ENCODE measurements around the gene MYO5B. TPM values are rescaled to one million over a fixed set of nuclear protein-coding genes. Genes with fewer than 3 reads are reported as not detected.

Gene MYO5B
- total and polyA plus RNA-seq, 10 of the 15 experiments (the other 5 are each of a cell fraction or from before 2014, with no cell fraction given) = 2.5 to 4.5 (median 3.3) TPM

- ChIA-PET POLR2A (no interaction called here), SMC1A (ENCODE audit: uncharacterized antibody, unreplicated experiment) (interaction anchor here (0.6 to 1.6 kb wide), 5 partner anchors 7 to 302 kb away, joined by 4 to 5 read pairs (median 4); no protein-coding TSS in a partner anchor), CTCF (interaction anchor here (0.5 to 1.9 kb wide), 3 partner anchors 46 to 545 kb away, joined by 3 to 11 read pairs (median 3); no protein-coding TSS in a partner anchor), RAD21 (ENCODE audit: unreplicated experiment) (interaction anchor here (0.9 to 1.6 kb wide), 2 partner anchors 43 to 381 kb away, joined by 3 to 5 read pairs; no protein-coding TSS in a partner anchor)
- H3K36me3 ChIP-seq (ENCODE audit: control insufficient read depth in 2 of 2, insufficient read depth in 2 of 2, low read length in 1 of 2) = no peaks in the 10 kb centered on the region
- peak overlapping the region; percentile 94 for H3K27ac ChIP-seq (ENCODE audit: control insufficient read depth, insufficient read depth)
- intact Hi-C loops (cut with micrococcal nuclease; ENCODE audit: unreplicated experiment) (no loop called here), in situ Hi-C loops (cut with MboI) (no loop called here)
- H4K20me1 ChIP-seq (ENCODE audit: control insufficient read depth, insufficient read depth) = no peaks in the 10 kb centered on the region
- FAIRE-seq = no peak
- H3K27me3 ChIP-seq (replicated peaks in 1 of 2; ENCODE audit: control insufficient read depth in 2 of 2, insufficient read depth in 2 of 2, low read length in 1 of 2) = no peaks in the 10 kb centered on the region
- peak overlapping the region; percentile 62 for H3K4me2 ChIP-seq (ENCODE audit: control insufficient read depth, insufficient read depth)
- H3K4me1 ChIP-seq (ENCODE audit: control insufficient read depth, insufficient read depth, low read length) = no peaks in the 10 kb centered on the region
- 41% methylated on average over 13 of the region's 13 CpGs for WGBS (ENCODE audit: insufficient coverage, insufficient replicate concordance, low lambda C conversion rate, missing lambda C conversion rate)
- BruUV-seq (replicated peaks) = no TSS peak
- H3K79me2 ChIP-seq (ENCODE audit: control insufficient read depth, insufficient read depth, low read length) = peaks cover 21% of the 10 kb centered on the region
- peak overlapping the region; percentile 95 for H3K4me3 ChIP-seq
- no peak for DNase-seq (ENCODE audit: low read depth, low spot score)
- ATAC-seq = no peak
- H3K9ac ChIP-seq (ENCODE audit: control insufficient read depth, insufficient read depth, low read length) = peak overlapping the region; percentile 77
- peak overlapping the region; percentile 96 for H2AFZ ChIP-seq (ENCODE audit: control insufficient read depth, low read depth, low read length)
- peaks cover 3% of the 10 kb centered on the region; the same call in 2 of the 3 replicates for H3K9me3 ChIP-seq (replicated peaks; ENCODE audit: control insufficient read depth, insufficient read depth, low read length)
- TF ChIP-seq HDGF (IDR thresholded peaks at IDR 0.05) = 0 out of 2 replicates have a peak, but pooled peaks have one; percentile 27
- TF ChIP-seq, protein P1, sequence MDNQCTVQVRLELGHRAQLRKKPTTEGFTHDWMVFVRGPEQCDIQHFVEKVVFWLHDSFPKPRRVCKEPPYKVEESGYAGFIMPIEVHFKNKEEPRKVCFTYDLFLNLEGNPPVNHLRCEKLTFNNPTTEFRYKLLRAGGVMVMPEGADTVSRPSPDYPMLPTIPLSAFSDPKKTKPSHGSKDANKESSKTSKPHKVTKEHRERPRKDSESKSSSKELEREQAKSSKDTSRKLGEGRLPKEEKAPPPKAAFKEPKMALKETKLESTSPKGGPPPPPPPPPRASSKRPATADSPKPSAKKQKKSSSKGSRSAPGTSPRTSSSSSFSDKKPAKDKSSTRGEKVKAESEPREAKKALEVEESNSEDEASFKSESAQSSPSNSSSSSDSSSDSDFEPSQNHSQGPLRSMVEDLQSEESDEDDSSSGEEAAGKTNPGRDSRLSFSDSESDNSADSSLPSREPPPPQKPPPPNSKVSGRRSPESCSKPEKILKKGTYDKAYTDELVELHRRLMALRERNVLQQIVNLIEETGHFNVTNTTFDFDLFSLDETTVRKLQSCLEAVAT (IDR thresholded peaks at IDR 0.05) = peak; percentile 82
- TF ChIP-seq, protein P2, sequence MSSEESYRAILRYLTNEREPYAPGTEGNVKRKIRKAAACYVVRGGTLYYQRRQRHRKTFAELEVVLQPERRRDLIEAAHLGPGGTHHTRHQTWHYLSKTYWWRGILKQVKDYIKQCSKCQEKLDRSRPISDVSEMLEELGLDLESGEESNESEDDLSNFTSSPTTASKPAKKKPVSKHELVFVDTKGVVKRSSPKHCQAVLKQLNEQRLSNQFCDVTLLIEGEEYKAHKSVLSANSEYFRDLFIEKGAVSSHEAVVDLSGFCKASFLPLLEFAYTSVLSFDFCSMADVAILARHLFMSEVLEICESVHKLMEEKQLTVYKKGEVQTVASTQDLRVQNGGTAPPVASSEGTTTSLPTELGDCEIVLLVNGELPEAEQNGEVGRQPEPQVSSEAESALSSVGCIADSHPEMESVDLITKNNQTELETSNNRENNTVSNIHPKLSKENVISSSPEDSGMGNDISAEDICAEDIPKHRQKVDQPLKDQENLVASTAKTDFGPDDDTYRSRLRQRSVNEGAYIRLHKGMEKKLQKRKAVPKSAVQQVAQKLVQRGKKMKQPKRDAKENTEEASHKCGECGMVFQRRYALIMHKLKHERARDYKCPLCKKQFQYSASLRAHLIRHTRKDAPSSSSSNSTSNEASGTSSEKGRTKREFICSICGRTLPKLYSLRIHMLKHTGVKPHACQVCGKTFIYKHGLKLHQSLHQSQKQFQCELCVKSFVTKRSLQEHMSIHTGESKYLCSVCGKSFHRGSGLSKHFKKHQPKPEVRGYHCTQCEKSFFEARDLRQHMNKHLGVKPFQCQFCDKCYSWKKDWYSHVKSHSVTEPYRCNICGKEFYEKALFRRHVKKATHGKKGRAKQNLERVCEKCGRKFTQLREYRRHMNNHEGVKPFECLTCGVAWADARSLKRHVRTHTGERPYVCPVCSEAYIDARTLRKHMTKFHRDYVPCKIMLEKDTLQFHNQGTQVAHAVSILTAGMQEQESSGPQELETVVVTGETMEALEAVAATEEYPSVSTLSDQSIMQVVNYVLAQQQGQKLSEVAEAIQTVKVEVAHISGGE (CRISPR knock-in tag; IDR thresholded peaks at IDR 0.05) = no peak
- TF ChIP-seq, protein P3, sequence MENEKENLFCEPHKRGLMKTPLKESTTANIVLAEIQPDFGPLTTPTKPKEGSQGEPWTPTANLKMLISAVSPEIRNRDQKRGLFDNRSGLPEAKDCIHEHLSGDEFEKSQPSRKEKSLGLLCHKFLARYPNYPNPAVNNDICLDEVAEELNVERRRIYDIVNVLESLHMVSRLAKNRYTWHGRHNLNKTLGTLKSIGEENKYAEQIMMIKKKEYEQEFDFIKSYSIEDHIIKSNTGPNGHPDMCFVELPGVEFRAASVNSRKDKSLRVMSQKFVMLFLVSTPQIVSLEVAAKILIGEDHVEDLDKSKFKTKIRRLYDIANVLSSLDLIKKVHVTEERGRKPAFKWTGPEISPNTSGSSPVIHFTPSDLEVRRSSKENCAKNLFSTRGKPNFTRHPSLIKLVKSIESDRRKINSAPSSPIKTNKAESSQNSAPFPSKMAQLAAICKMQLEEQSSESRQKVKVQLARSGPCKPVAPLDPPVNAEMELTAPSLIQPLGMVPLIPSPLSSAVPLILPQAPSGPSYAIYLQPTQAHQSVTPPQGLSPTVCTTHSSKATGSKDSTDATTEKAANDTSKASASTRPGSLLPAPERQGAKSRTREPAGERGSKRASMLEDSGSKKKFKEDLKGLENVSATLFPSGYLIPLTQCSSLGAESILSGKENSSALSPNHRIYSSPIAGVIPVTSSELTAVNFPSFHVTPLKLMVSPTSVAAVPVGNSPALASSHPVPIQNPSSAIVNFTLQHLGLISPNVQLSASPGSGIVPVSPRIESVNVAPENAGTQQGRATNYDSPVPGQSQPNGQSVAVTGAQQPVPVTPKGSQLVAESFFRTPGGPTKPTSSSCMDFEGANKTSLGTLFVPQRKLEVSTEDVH (IDR thresholded peaks at IDR 0.05; ENCODE audit: low read depth, partially characterized antibody) = no peak
- TF ChIP-seq FOS (IDR thresholded peaks at IDR 0.05; ENCODE audit: borderline replicate concordance, extremely low read depth, insufficient read length) = no peak
- TF ChIP-seq, protein P4, sequence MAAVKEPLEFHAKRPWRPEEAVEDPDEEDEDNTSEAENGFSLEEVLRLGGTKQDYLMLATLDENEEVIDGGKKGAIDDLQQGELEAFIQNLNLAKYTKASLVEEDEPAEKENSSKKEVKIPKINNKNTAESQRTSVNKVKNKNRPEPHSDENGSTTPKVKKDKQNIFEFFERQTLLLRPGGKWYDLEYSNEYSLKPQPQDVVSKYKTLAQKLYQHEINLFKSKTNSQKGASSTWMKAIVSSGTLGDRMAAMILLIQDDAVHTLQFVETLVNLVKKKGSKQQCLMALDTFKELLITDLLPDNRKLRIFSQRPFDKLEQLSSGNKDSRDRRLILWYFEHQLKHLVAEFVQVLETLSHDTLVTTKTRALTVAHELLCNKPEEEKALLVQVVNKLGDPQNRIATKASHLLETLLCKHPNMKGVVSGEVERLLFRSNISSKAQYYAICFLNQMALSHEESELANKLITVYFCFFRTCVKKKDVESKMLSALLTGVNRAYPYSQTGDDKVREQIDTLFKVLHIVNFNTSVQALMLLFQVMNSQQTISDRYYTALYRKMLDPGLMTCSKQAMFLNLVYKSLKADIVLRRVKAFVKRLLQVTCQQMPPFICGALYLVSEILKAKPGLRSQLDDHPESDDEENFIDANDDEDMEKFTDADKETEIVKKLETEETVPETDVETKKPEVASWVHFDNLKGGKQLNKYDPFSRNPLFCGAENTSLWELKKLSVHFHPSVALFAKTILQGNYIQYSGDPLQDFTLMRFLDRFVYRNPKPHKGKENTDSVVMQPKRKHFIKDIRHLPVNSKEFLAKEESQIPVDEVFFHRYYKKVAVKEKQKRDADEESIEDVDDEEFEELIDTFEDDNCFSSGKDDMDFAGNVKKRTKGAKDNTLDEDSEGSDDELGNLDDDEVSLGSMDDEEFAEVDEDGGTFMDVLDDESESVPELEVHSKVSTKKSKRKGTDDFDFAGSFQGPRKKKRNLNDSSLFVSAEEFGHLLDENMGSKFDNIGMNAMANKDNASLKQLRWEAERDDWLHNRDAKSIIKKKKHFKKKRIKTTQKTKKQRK (IDR thresholded peaks at IDR 0.05; ENCODE audit: low read depth, low read length) = no peak
Observed at GRCh38 chr18:49812286-49813068, 382.5 kb downstream of the MYO5B start.
